ENCODE results near the gene EVL.
"Not testable (repeated sequence)": the region's sequence is repeated elsewhere in the genome, so short reads cannot be mapped to it uniquely, and the experiment has no call there.

The EVL gene

DNA sequence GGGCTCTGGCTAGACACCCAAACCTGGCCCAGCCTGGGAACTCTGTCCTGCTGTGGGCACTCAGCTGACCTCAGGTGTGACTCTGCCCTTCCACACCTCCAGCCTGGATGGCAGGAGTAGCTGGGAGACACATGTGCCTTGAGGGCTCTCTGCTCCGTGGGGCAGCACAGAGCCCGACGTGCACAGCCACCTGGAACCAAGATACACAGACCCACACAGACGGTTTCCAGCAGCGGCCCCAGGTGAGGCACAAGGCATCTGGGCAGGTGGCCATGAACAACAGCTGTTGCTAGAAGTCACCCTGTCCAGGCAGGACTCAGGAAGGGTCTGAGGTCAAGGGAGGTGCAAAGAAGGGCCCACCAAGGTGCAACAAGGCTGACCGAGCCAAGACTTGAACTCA is 88.3 kb downstream of the EVL start:
- TF ChIP-seq, protein P1, sequence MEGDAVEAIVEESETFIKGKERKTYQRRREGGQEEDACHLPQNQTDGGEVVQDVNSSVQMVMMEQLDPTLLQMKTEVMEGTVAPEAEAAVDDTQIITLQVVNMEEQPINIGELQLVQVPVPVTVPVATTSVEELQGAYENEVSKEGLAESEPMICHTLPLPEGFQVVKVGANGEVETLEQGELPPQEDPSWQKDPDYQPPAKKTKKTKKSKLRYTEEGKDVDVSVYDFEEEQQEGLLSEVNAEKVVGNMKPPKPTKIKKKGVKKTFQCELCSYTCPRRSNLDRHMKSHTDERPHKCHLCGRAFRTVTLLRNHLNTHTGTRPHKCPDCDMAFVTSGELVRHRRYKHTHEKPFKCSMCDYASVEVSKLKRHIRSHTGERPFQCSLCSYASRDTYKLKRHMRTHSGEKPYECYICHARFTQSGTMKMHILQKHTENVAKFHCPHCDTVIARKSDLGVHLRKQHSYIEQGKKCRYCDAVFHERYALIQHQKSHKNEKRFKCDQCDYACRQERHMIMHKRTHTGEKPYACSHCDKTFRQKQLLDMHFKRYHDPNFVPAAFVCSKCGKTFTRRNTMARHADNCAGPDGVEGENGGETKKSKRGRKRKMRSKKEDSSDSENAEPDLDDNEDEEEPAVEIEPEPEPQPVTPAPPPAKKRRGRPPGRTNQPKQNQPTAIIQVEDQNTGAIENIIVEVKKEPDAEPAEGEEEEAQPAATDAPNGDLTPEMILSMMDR (IDR thresholded peaks at IDR 0.05; ENCODE audit: low read depth, low read length): no peak
- no peak overlapping the region for H3K4me3 ChIP-seq (replicated peaks in 1 of 2; ENCODE audit: low read depth in 2 of 2, low read length in 2 of 2)
- DNase-seq (ENCODE audit: low read depth in 2 of 2): no peak

DNA sequence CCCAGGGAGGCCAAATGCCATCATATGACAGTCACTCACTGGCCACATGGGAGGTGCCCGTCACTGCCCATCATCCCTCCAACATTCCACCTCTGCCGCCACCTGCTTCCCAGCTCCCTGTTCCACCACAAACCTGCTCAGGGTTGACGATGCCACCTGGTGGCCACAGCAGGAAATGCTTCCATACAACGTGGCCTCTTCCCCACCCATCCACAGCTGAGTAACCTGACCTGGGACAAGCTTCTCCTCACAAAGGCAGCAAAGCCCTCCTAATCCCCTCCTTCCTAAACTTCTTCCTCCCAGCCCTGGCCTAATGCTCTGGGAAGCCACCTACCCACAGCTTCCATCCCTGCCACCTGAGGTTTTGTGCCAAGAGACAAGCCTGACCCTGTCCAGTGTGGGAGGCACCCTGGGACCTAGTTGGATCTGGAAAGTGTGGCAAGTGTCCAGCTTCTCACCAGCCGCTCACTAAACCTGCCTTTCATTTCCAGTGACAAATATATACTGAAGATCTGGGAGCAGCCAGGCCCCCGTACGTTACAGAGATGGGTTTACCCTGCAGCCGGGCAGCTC is 89.9 kb downstream of the EVL start:
- DNase-seq (ENCODE audit: low read depth in 2 of 2): peak in 1 of 2 donors; percentile 53
- no peak overlapping the region for H3K4me3 ChIP-seq (replicated peaks in 1 of 2; ENCODE audit: low read depth in 2 of 2, low read length in 2 of 2)

DNA sequence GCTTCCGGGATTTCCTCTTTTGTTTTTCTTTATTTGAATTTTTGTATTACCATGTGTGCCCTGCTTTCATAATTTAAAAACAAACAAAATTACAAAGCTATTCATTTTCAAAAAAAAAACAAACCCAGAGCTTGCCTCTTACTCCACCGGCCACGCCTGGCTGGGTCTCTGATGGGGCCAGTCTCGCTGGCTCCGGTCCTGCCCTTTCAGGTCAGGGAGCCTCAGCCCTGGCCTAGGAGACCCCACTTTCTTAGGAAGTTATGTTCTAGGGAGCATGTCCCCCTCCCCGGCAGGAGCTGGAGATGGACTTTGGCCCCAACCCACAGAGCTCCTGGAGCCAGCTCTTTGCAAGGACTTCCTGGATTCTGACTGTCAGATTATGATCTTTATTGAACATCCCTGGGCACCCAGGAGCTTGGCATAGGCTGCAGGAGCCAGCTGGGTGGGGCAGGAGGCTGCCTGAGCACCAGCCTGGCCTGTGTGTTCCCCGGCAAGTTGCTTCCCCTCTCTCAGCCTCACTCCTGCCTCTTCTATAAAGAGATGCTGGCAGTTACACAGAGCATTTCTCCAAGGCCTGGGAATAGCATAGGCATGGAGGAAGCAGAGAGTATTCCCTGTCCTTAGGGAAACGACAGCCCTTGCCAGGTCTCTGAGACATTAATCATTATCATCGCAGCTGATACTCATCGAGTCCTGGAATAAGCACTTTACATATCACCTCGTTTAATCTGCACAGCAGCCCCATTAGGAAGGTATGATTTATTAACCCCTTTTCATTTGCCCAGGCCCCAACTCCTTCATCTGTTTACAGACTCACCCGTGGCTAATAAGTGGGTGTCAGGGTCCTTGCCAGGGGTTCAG is 90.8 kb downstream of the EVL start:
- TF ChIP-seq, protein P1 (IDR thresholded peaks at IDR 0.05; ENCODE audit: low read depth, low read length): no peak
- H3K4me3 ChIP-seq (replicated peaks in 1 of 2; ENCODE audit: low read depth in 2 of 2, low read length in 2 of 2): no peak overlapping the region
- no peak for DNase-seq (ENCODE audit: low read depth in 2 of 2)

More for the DNA sequence above, 89.9 kb downstream of the EVL start:
- TF ChIP-seq, protein P1 (IDR thresholded peaks at IDR 0.05; ENCODE audit: low read depth, low read length): peak; percentile 72

DNA sequence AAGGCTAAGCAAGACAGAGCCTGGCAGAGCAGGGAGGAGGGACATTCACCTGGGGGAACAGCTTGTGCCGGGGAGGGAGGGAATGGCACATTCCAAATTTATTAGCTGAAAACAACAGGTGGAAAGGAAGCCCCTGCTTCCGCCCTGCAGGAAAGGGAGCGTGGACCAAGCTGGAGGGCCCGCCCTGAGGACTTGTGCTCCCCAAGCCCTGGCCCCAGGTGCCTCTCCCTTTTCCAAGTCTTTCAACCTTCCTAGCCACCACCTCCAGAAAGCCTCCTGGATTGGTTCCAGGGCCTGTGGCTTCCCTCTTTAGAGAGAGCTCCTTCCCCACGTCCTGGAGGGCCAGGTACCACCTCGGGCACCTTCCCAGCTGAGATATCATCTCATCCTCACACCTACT is 91.6 kb downstream of the EVL start:
- TF ChIP-seq, protein P1 (IDR thresholded peaks at IDR 0.05; ENCODE audit: low read depth, low read length): no peak
- no peak overlapping the region for H3K4me3 ChIP-seq (replicated peaks in 1 of 2; ENCODE audit: low read depth in 2 of 2, low read length in 2 of 2)
- DNase-seq (ENCODE audit: low read depth in 2 of 2): no peak

DNA sequence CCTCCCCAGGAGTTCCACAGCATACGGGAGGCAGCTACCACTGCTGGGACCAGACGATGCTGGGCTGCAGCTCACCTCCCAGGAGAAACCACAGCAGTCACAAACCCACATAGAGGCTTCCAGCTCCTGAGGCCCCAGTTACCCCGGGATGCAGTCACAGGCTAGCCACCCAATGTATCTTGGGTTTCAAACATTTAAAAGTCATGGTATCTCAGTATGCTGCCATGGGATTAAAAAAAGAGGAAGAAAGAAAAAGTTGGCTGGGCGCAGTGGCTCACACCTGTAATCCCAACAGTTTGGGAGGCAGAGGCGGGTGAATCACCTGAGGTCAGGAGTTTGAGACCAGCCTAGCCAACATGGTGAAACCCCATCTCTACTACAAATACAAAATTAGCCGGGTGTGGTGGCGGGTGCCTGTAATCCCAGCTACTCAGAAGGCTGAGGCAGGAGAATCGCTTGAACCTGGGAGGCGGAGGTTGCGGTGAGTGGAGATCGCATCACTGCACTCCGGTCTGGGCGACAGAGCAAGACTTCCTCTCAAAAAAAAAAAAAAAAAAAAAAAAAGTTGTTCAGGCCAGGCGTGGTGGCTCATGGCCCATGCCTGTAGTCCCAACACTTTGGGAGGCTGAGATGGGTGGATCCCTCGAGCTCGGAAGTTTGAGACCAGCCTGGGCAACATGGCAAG is 92.5 kb downstream of the EVL start:
- H3K4me3 ChIP-seq (replicated peaks in 1 of 2; ENCODE audit: low read depth in 2 of 2, low read length in 2 of 2); DNase-seq (ENCODE audit: low read depth in 2 of 2): not testable (repeated sequence)

DNA sequence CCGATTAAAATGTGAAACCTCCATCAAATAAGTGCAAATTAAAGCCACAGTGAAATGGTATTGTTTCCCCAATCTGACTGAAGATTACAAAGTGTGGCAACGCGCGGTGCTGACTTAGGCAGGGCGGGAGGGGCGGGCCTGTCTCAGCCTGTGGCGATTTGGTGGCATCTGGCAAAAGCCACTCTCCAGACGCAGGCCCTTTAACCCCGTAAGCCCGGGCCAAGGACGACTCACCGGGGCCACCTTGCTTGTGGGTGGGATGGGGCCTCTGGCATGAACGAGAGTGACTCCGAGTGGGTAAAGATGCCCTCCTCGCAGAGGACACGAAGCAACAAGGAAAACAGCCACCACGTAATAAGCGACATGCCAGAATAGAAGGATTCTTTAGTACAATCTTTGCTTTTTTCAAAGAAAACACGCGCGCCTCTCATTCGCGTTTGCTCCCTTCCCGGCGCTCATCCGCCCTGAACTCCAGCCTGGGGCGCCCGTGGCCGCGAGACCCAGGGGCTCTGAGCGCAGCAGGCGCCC is 93.4 kb downstream of the EVL start:
- no peak for DNase-seq (ENCODE audit: low read depth in 2 of 2)
- no peak overlapping the region for H3K4me3 ChIP-seq (replicated peaks in 1 of 2; ENCODE audit: low read depth in 2 of 2, low read length in 2 of 2)
- TF ChIP-seq, protein P1 (IDR thresholded peaks at IDR 0.05; ENCODE audit: low read depth, low read length): no peak

All from cardiac fibroblast (primary cell).